Right lobe of liver (tissue), 6 donors: ENCODE results near the gene ZSWIM1. TPM values are rescaled to one million over a fixed set of nuclear protein-coding genes. Genes with fewer than 3 reads are reported as not detected.

ENCODE experiments used
- ATAC-seq, 4 donors: fragments of 200-7000 bp; cut with Tn5 transposase; one replicate each; pipeline ENCODE4 v1.9.1; 2020; ENCODE audit warnings: mild to moderate bottlenecking in 4 of 4, moderate library complexity in 4 of 4
- DNase-seq, 3 donors: peaks; one replicate each; pipeline ENCODE4 v3.0.0-alpha.2; 2020
- H3K27ac ChIP-seq, 3 donors: fragments of 200-600 bp; one replicate each; pipeline ENCODE4 v1.8.0; 2022
- H3K27me3 ChIP-seq, 2 donors: fragments of 200-600 bp; one replicate each; pipeline ENCODE4 v1.8.0; 2022
- H3K36me3 ChIP-seq, 4 donors: fragments of 200-600 bp; sonication (generic) in 1 of 4; one replicate each; pipeline versions ENCODE4 v1.5.1 to v1.8.0; 2017 to 2022; ENCODE audit warnings: control low read depth in 1 of 4
- H3K4me1 ChIP-seq, 4 donors: fragments of 200-600 bp; sonication (generic) in 1 of 4; one replicate each; pipeline versions ENCODE4 v1.5.1 to v1.8.0; 2017 to 2022; ENCODE audit warnings: control low read depth in 1 of 4
- H3K4me3 ChIP-seq, 3 donors: fragments of 200-600 bp; one replicate each; pipeline ENCODE4 v1.8.0; 2022
- H3K9me3 ChIP-seq, 4 donors: fragments of 200-600 bp; sonication (generic) in 1 of 4; one replicate each; pipeline versions ENCODE4 v1.5.1 to v1.8.0; 2017 to 2022; ENCODE audit warnings: control low read depth in 1 of 4
- POLR2A ChIP-seq: fragments of 450-650 bp; IDR thresholded peaks from one replicate; pipeline ENCODE4 v1.6.1; 2017; ENCODE audit warnings: antibody characterized with exemption, mild to moderate bottlenecking
- WGBS: methylation state at CpG from one replicate; pipeline ENCODE4 v1.1.6; 2018; ENCODE audit warnings: low coverage, low lambda C conversion rate; ENCODE audit not compliant: insufficient coverage; ENCODE audit errors: missing lambda C conversion rate; 5-methylcytosine and 5-hydroxymethylcytosine counted together
- intact Hi-C, 2 donors: fragments of 100-400 bp; cut with DNase I; formaldehyde crosslinking; loops; one replicate each; pipeline versions ENCODE4 v1.11.2 to v1.14.1; 2022
- total RNA-seq, 6 experiments: library from RNA; depleted of rRNA in 2 of 6; stranded (reverse); fragments of >200 nt in 2 of 6; fragmentation: NEBNext Ultra II Directional in 3 of 6; extraction: Animal tissue kit (Norgen Biotek cat#: 25700) in 3 of 6; gene quantifications; one replicate each; pipeline versions ENCODE4 v1.1.0 to v1.2.4, GENCODE V29; 2016 to 2023
- TF ChIP-seq, protein P1 (sequence below), 4 donors: fragments of 200-600 bp in 3 of 4; fragments of 450-650 bp in 1 of 4; IDR thresholded peaks; one replicate each; pipeline versions ENCODE4 v1.5.1 to v1.8.0; 2016 to 2022; ENCODE audit warnings: antibody characterized with exemption in 4 of 4, mild to moderate bottlenecking in 2 of 4
- donor health status: DM: no; HTN: yes; CAD: no.
- donor health status: DM: no; HTN: no; CAD: no.
- donor health status: DM: no; HTN: no; CAD: no.
- donor health status: DM: no; HTN: yes; CAD: no.
- donor health status: DM: no; HTN: yes; CAD: no.

ZSWIM1 gene
- total RNA-seq, 6 experiments from 2014 or later = 2.4 to 3.3 (median 3.1) TPM

DNA sequence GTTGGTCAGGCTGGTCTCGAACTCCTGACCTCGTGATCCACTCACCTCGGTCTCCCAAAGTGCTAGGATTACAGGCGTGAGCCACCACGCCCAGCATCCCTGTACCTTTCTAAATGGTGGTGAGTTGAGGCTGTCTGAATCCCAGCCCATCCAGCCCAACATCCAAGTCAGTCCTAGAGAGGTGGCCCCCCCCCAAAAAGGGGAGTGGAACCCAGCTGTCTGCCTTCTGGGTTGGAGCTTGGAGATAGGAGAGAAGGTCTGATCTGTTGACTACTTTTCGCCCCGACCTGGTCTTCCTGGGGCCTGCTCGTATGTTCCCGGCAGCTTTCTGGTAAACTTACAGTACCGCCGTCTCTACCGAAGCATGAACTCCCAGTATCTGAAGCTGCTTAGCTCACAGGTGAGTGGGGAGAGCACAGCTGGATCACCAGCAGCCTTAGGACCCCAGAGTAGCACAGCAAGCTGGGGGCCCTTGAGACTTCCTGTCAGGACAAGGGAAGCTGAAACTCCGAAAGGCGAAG lies 15.7 kb downstream of the ZSWIM1 start:
- 83% methylated on average over 3 of the region's 14 CpGs for WGBS
- ATAC-seq (no peak), DNase-seq (no peak)
- Histone ChIP-seq H3K9me3 (no peaks in the 10 kb centered on the region), H3K27ac (no peak overlapping the region), H3K27me3 (no peaks in the 10 kb centered on the region), H3K4me1 (peaks cover 0 to 18% (median 2%) of the 10 kb centered on the region in 4 donors), H3K36me3 (peaks cover 0 to 38% (median 19%) of the 10 kb centered on the region in 4 donors), H3K4me3 (no peak overlapping the region)
- intact Hi-C loops = loop anchor here in 1 of 2 donors (10.0 kb wide), 1 partner anchor 48 kb away; no protein-coding TSS in a partner anchor
- TF ChIP-seq, protein P1, sequence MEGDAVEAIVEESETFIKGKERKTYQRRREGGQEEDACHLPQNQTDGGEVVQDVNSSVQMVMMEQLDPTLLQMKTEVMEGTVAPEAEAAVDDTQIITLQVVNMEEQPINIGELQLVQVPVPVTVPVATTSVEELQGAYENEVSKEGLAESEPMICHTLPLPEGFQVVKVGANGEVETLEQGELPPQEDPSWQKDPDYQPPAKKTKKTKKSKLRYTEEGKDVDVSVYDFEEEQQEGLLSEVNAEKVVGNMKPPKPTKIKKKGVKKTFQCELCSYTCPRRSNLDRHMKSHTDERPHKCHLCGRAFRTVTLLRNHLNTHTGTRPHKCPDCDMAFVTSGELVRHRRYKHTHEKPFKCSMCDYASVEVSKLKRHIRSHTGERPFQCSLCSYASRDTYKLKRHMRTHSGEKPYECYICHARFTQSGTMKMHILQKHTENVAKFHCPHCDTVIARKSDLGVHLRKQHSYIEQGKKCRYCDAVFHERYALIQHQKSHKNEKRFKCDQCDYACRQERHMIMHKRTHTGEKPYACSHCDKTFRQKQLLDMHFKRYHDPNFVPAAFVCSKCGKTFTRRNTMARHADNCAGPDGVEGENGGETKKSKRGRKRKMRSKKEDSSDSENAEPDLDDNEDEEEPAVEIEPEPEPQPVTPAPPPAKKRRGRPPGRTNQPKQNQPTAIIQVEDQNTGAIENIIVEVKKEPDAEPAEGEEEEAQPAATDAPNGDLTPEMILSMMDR (IDR thresholded peaks at IDR 0.05) = no peak
- no peak for TF ChIP-seq POLR2A

DNA sequence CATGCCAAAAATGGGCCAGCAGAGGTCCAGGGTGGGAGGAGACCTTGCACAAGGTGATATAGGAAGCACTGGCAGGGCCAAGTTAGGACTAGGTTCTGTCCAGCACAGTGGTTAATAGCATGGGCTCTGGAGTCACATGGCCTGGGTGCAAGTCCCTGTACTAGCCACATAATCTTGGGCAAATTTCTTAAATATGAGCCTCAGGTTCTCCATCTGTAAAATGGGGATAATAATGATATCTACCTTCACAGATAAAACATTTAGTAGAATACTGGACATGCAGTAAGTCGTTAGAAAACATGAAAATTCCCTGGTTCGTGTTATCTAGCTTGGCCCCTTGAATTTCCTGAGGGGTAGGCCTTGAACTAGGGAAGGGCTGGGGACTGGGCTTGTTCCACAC lies 16.3 kb downstream of the ZSWIM1 start:
- Histone ChIP-seq H3K9me3 (no peaks in the 10 kb centered on the region), H3K4me3 (no peak overlapping the region), H3K27ac (no peak overlapping the region), H3K36me3 (peaks cover 0 to 38% (median 19%) of the 10 kb centered on the region in 4 donors), H3K27me3 (no peaks in the 10 kb centered on the region), H3K4me1 (peaks cover 0 to 13% (median 0%) of the 10 kb centered on the region in 4 donors)
- WGBS = 71% methylated on average over 2 of the region's 2 CpGs
- intact Hi-C loops = loop anchor here in 1 of 2 donors (10.0 kb wide), 1 partner anchor 48 kb away; no protein-coding TSS in a partner anchor
- TF ChIP-seq, protein P1 (IDR thresholded peaks at IDR 0.05) = no peak
- TF ChIP-seq POLR2A = no peak
- ATAC-seq (no peak), DNase-seq (no peak)

DNA sequence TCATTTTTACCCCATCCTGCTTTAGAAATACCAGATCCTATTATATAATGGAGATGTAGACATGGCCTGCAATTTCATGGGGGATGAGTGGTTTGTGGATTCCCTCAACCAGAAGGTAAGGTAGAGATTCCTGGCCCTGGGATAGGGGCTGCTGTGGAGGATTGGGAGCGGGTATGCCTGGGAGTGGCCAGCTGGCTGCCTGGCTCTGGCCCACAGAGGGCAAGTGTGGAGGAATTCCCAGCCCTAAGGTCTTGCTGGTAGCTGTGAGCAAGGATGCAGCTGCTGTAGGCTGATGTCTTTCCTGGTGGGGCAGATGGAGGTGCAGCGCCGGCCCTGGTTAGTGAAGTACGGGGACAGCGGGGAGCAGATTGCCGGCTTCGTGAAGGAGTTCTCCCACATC lies 16.7 kb downstream of the ZSWIM1 start:
- intact Hi-C loops = loop anchor here in 1 of 2 donors (10.0 kb wide), 1 partner anchor 47 kb away; no protein-coding TSS in a partner anchor

DNA sequence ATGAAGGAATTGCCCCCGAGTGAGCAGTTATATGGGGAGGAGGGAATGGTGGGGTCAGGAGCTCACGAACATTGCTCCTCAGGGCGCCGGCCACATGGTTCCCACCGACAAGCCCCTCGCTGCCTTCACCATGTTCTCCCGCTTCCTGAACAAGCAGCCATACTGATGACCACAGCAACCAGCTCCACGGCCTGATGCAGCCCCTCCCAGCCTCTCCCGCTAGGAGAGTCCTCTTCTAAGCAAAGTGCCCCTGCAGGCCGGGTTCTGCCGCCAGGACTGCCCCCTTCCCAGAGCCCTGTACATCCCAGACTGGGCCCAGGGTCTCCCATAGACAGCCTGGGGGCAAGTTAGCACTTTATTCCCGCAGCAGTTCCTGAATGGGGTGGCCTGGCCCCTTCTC lies 17.3 kb downstream of the ZSWIM1 start:
- ATAC-seq (no peak), DNase-seq (no peak)
- H3K4me1 ChIP-seq = peaks cover 0 to 3% (median 0%) of the 10 kb centered on the region in 4 donors
- intact Hi-C loops = loop anchor here in 1 of 2 donors (10.0 kb wide), 1 partner anchor 47 kb away; no protein-coding TSS in a partner anchor
- no peak overlapping the region for H3K4me3 ChIP-seq
- peaks cover 0 to 38% (median 19%) of the 10 kb centered on the region in 4 donors for H3K36me3 ChIP-seq
- TF ChIP-seq POLR2A = no peak
- TF ChIP-seq, protein P1 (IDR thresholded peaks at IDR 0.05) = no peak
- WGBS = 100% methylated on average over 1 of the region's 12 CpGs
- H3K27me3 ChIP-seq = no peaks in the 10 kb centered on the region
- H3K27ac ChIP-seq = no peak overlapping the region
- no peaks in the 10 kb centered on the region for H3K9me3 ChIP-seq

More for the DNA sequence above, 16.7 kb downstream of the ZSWIM1 start:
- Histone ChIP-seq H3K27ac (no peak overlapping the region), H3K4me3 (no peak overlapping the region), H3K36me3 (peaks cover 0 to 38% (median 19%) of the 10 kb centered on the region in 4 donors), H3K4me1 (peaks cover 0 to 9% (median 0%) of the 10 kb centered on the region in 4 donors), H3K9me3 (no peaks in the 10 kb centered on the region), H3K27me3 (no peaks in the 10 kb centered on the region)
- DNase-seq (no peak), ATAC-seq (no peak)
- TF ChIP-seq, protein P1 (IDR thresholded peaks at IDR 0.05) = no peak
- no peak for TF ChIP-seq POLR2A
- WGBS = 100% methylated on average over 6 of the region's 7 CpGs
